ENCODE results near the gene NUDC. TPM values are rescaled to one million over a fixed set of nuclear protein-coding genes. Genes with fewer than 3 reads are reported as not detected.
A peak's percentile ranks its signal among the peaks of the same experiment; 100 is the strongest.

Gene NUDC
- total and polyA plus RNA-seq, 10 donors = 35.7 to 62.2 (median 49.1) TPM

- Histone ChIP-seq H3K4me1 (peaks cover 12 to 48% (median 32%) of the 10 kb centered on the region in 6 donors), H3K9me3 (no peaks in the 10 kb centered on the region), H3K36me3 (peaks cover 11 to 85% (median 70%) of the 10 kb centered on the region in 6 donors), H3K4me3 (no peak overlapping the region), H3K27me3 (replicated peaks in 1 of 7) (no peaks in the 10 kb centered on the region), H3K27ac (no peak overlapping the region)
- no peak for TF ChIP-seq POLR2AphosphoS5 (IDR thresholded peaks at IDR 0.05)
- no peak for TF ChIP-seq POLR2A (IDR thresholded peaks at IDR 0.05)
- TF ChIP-seq, protein P1, sequence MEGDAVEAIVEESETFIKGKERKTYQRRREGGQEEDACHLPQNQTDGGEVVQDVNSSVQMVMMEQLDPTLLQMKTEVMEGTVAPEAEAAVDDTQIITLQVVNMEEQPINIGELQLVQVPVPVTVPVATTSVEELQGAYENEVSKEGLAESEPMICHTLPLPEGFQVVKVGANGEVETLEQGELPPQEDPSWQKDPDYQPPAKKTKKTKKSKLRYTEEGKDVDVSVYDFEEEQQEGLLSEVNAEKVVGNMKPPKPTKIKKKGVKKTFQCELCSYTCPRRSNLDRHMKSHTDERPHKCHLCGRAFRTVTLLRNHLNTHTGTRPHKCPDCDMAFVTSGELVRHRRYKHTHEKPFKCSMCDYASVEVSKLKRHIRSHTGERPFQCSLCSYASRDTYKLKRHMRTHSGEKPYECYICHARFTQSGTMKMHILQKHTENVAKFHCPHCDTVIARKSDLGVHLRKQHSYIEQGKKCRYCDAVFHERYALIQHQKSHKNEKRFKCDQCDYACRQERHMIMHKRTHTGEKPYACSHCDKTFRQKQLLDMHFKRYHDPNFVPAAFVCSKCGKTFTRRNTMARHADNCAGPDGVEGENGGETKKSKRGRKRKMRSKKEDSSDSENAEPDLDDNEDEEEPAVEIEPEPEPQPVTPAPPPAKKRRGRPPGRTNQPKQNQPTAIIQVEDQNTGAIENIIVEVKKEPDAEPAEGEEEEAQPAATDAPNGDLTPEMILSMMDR (IDR thresholded peaks at IDR 0.05 in 8 of 11, conservative IDR thresholded peaks at IDR 0.05 in 3 of 11) = no peak
- intact Hi-C loops (cut with DNase I; ENCODE audit: low total_unique reads) = no loop called here
- no peak for DNase-seq
- WGBS, 5 donors = 91 to 100% (median 98%) methylated on average over 1 of the region's 1 CpG
These were observed 33.3 kb upstream of the NUDC start for GRCh38 chr1:26888231-26888630.

DNA sequence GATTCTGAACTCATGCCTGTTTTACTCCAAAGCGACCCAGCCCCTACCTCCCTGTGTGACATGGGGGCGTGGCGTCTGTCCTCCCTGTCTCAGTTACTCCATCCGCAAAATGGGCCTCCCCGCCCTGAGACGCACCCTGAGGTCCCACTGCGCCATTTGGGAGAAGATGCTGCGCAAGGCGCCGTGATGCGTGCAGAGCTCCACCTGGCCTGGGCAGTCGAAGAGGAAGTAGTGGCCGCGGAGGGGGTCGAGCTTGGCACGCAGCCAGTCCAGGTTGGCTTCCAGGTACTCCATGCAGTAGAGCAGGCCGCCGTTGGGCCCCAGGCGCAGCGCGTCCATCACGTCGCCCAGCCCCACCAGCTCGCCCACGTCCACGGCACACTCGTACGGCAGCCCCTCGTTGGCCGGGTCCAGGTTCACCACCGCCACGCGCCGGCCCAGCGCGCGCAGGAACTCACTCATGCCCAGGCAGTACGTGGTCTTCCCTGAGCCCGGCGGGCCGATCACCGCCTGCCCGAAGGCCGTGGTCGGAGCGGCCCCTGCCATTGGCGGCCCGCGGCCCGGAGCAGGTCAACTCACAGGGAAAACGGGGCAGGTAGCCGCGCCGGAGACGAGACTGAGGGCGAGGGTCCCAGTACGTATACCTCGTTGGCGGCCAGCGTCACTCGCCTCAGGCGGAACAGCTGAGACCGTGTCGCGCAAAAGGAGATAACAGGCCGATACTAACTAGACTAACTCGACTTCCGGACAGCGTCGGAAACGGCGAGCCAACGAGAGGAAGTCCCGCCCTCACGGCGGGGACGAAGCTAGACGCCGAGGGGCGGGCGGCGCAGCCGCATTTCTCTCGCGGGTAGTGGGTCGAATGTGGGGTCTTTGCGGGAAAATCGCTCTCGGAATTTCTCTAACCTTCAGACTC is 31.7 kb upstream of the NUDC start, which contains the start of gene GPN2:
Gene GPN2, minus strand, starts transcription at position 733 of the 916 bp plus-strand sequence. Its CDS starts 187 bp downstream, at position 546.
- Histone ChIP-seq H3K4me3 (peak within 1 kb of the TSS; percentile 61 to 98 (median 88)), H3K36me3 (peaks cover 3 to 85% (median 68%) of the 10 kb centered on the region in 6 donors), H3K4me1 (peaks cover 12 to 48% (median 32%) of the 10 kb centered on the region in 6 donors), H3K27ac (peak within 1 kb of the TSS; percentile 85 to 98 (median 94)), H3K27me3 (replicated peaks in 1 of 7) (no peaks in the 10 kb centered on the region), H3K9me3 (no peaks in the 10 kb centered on the region)
- DNase-seq = peak; percentile 95
- 1% methylated on average over 49 to 89 of the region's 89 CpGs for WGBS, 5 donors
- intact Hi-C loops (cut with DNase I; ENCODE audit: low total_unique reads) = no loop called here
- TF ChIP-seq POLR2A (IDR thresholded peaks at IDR 0.05) (peak in 1 of 3 donors; percentile 54), POLR2AphosphoS5 (IDR thresholded peaks at IDR 0.05) (peak; percentile 95 to 97 (median 97))
- TF ChIP-seq, protein P1 (IDR thresholded peaks at IDR 0.05 in 8 of 11, conservative IDR thresholded peaks at IDR 0.05 in 3 of 11) = no peak

DNA sequence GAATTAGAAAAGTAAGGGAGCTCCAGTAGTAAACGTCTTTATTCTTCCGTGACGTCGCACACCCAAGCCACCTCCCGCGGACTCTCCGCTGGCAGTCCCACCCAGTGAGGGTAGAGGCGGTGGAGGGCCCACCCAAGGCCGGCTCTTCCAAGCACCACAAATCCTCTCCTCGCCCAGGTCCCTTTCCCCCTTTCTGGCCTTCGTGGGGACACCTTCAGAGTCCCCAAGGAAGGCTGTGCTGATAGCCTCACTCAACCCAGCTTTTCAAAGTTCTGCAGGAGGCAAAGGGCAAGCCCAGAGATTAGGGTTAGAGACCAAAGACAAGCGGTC is 31.1 kb upstream of the NUDC start:
- no peaks in the 10 kb centered on the region for H3K27me3 ChIP-seq (replicated peaks in 1 of 7)
- DNase-seq = no peak
- TF ChIP-seq, protein P1 (IDR thresholded peaks at IDR 0.05 in 8 of 11, conservative IDR thresholded peaks at IDR 0.05 in 3 of 11) = no peak
- 4 to 12% (median 4%) methylated on average over 12 of the region's 12 CpGs for WGBS, 5 donors
- peaks cover 12 to 48% (median 32%) of the 10 kb centered on the region in 6 donors for H3K4me1 ChIP-seq
- H3K36me3 ChIP-seq = peaks cover 0 to 85% (median 67%) of the 10 kb centered on the region in 6 donors
- intact Hi-C loops (cut with DNase I; ENCODE audit: low total_unique reads) = no loop called here
- no peaks in the 10 kb centered on the region for H3K9me3 ChIP-seq
- peak overlapping the region; percentile 85 to 98 (median 94) for H3K27ac ChIP-seq
- H3K4me3 ChIP-seq = peak overlapping the region; percentile 61 to 98 (median 88)

DNA sequence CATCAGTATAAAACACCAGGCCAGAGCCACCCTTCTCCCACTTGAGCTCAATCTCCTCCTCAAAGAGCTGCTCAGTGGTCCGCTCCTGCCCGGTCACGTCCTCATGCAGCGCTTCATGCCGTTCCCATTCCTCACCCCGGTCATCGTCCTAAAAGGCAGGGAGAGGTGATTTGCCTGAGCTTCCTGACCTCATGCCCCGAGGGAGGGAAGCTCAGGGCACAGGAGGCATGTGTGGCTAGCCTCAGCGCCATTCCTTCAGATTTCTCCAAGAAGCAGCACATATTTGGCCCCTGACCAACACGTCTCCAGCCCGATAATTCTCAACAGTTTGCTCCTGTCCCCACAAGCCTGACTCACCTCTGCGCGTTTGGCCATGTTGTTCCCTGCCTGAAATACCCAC is 27.3 kb upstream of the NUDC start:
- H3K4me1 ChIP-seq = peaks cover 14 to 58% (median 31%) of the 10 kb centered on the region in 6 donors
- TF ChIP-seq, protein P1 (IDR thresholded peaks at IDR 0.05 in 8 of 11, conservative IDR thresholded peaks at IDR 0.05 in 3 of 11) = no peak
- TF ChIP-seq POLR2AphosphoS5 (IDR thresholded peaks at IDR 0.05) (no peak), POLR2A (IDR thresholded peaks at IDR 0.05) (no peak)
- H3K36me3 ChIP-seq = peaks cover 0 to 81% (median 57%) of the 10 kb centered on the region in 6 donors
- intact Hi-C loops (cut with DNase I; ENCODE audit: low total_unique reads) = no loop called here
- DNase-seq = no peak
- no peak overlapping the region for H3K4me3 ChIP-seq
- WGBS, 5 donors = 90 to 98% (median 95%) methylated on average over 13 of the region's 13 CpGs
- no peaks in the 10 kb centered on the region for H3K27me3 ChIP-seq (replicated peaks in 1 of 7)
- H3K27ac ChIP-seq = no peak overlapping the region
- no peaks in the 10 kb centered on the region for H3K9me3 ChIP-seq
